Measurements from ENCODE around the gene ACP6.
"Not testable (repeated sequence)": the region's sequence is repeated elsewhere in the genome, so short reads cannot be mapped to it uniquely, and the experiment has no call there.

ACP6 gene

GRCh38 chr1:147670319-147671001 lies at the start of gene ACP6:
Gene ACP6 (minus strand): TSS chr1:147670524. CDS start chr1:147670048, 476 bp downstream.
- DNase-seq, result peak; percentile 95

- no peak for DNase-seq
These were observed 49.4 kb upstream of the ACP6 start for GRCh38 chr1:147719711-147720225.

GRCh38 chr1:147719029-147719698 lies 48.8 kb upstream of the ACP6 start:
- DNase-seq, result no peak

GRCh38 chr1:147717706-147718097 lies 47.4 kb upstream of the ACP6 start:
- DNase-seq, result no peak

GRCh38 chr1:147717051-147717705 lies 46.9 kb upstream of the ACP6 start:
- no peak for DNase-seq

GRCh38 chr1:147712605-147713004 lies 42.3 kb upstream of the ACP6 start:
- no peak for DNase-seq

GRCh38 chr1:147700042-147701006 lies 30.0 kb upstream of the ACP6 start:
- DNase-seq, result peak; percentile 67

GRCh38 chr1:147699686-147700041 lies 29.3 kb upstream of the ACP6 start:
- DNase-seq, result no peak

- no peak for DNase-seq
These were observed 12.9 kb upstream of the ACP6 start for GRCh38 chr1:147683163-147683763.

- not testable (repeated sequence) for DNase-seq
These were observed 10.4 kb upstream of the ACP6 start for GRCh38 chr1:147680608-147681235.

- not testable (repeated sequence) for DNase-seq
These were observed 7.4 kb upstream of the ACP6 start for GRCh38 chr1:147677681-147678080.

GRCh38 chr1:147676311-147677085 lies 6.2 kb upstream of the ACP6 start:
- DNase-seq, result no peak

- no peak for DNase-seq
These were observed 3.5 kb upstream of the ACP6 start for GRCh38 chr1:147673816-147674215.

GRCh38 chr1:147673406-147673805 lies 3.1 kb upstream of the ACP6 start:
- no peak for DNase-seq

- peak; percentile 62 for DNase-seq
These were observed 630 bp downstream of the ACP6 start for GRCh38 chr1:147669469-147670318.

- no peak for DNase-seq
These were observed 4.8 kb downstream of the ACP6 start for GRCh38 chr1:147665521-147665920.

GRCh38 chr1:147664206-147664605 lies 6.1 kb downstream of the ACP6 start:
- no peak for DNase-seq

GRCh38 chr1:147654511-147654910 lies 15.8 kb downstream of the ACP6 start:
- DNase-seq, result no peak

- DNase-seq, result no peak
These were observed 18.0 kb downstream of the ACP6 start for GRCh38 chr1:147652306-147652705.

- DNase-seq, result no peak
These were observed 18.9 kb downstream of the ACP6 start for GRCh38 chr1:147651466-147651865.
